Muscle of leg (tissue), 11 donors: Measurements from ENCODE around the gene MBNL3. TPM values are rescaled to one million over a fixed set of nuclear protein-coding genes. Genes with fewer than 3 reads are reported as not detected.
"Not testable (repeated sequence)": the region's sequence is repeated elsewhere in the genome, so short reads cannot be mapped to it uniquely, and the experiment has no call there.

Experiments
- DNase-seq: peaks from one replicate; pipeline ENCODE4 v3.0.0; 2013
- H3K27ac ChIP-seq: one replicate; pipeline ENCODE4 v1.5.1; 2013; ENCODE audit warnings: mild to moderate bottlenecking, low read length, control low read depth
- H3K27me3 ChIP-seq: one replicate; pipeline ENCODE4 v1.6.1; 2013; ENCODE audit warnings: low read length; ENCODE audit not compliant: control insufficient read depth, insufficient read depth
- H3K36me3 ChIP-seq: one replicate; pipeline ENCODE4 v1.6.1; 2013; ENCODE audit warnings: low read length; ENCODE audit not compliant: control insufficient read depth, insufficient read depth
- H3K4me1 ChIP-seq: one replicate; pipeline ENCODE4 v1.6.1; 2013; ENCODE audit warnings: low read length; ENCODE audit not compliant: control insufficient read depth, insufficient read depth
- H3K4me3 ChIP-seq: one replicate; pipeline ENCODE4 v1.5.1; 2013; ENCODE audit warnings: low read length, control low read depth
- H3K9me3 ChIP-seq: replicated peaks from 2 replicates; pipeline ENCODE4 v1.6.1; 2013; ENCODE audit warnings: low read depth, low read length; ENCODE audit not compliant: control insufficient read depth
- WGBS: methylation state at CpG from one replicate; pipeline ENCODE4 v1.1.5; 2013; ENCODE audit warnings: missing lambda C conversion rate; ENCODE audit not compliant: insufficient coverage; 5-methylcytosine and 5-hydroxymethylcytosine counted together
- polyA plus RNA-seq, 8 donors: library from polyadenylated mRNA; unstranded; fragments of 120-200 nt; gene quantifications; one replicate each; pipeline versions ENCODE4 v1.2.1 to v1.2.3, GENCODE V29; 2013; ENCODE audit warnings: inconsistent platforms in 1 of 8, low replicate concordance in 1 of 8; ENCODE audit not compliant: insufficient read length in 8 of 8, insufficient read depth in 1 of 8
- total RNA-seq: library from RNA; stranded (reverse); fragments of 120-200 nt; gene quantifications from one replicate; pipeline ENCODE4 v1.2.4, GENCODE V29; 2013

MBNL3 gene
- total and polyA plus RNA-seq, 9 donors, result 6.8 to 18.4 (median 11.4) TPM

DNA sequence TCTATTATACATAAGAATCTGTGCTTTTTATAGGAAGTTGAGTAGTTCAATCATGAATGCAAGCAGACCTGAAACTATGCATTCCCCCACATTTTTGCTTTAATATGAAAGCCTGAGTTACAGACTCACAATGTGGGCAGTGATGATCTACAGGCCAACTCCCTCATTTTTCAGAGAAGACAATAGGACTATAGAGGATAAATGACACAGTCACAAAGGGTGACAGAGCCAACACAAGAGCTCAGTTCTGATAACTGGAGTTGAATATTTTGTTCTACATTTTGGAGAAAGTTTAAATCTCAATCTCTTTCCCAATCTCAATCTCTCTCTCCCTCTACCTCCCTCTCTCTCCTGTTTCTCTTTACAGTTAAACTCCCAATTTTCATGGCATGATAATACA lies 27.0 kb downstream of the MBNL3 start:
- Histone ChIP-seq H3K4me3 (no peak overlapping the region), H3K4me1 (no peaks in the 10 kb centered on the region), H3K27me3 (peaks cover 2% of the 10 kb centered on the region), H3K9me3 (peaks cover 4% of the 10 kb centered on the region), H3K36me3 (no peaks in the 10 kb centered on the region), H3K27ac (no peak overlapping the region)
- DNase-seq, result no peak

DNA sequence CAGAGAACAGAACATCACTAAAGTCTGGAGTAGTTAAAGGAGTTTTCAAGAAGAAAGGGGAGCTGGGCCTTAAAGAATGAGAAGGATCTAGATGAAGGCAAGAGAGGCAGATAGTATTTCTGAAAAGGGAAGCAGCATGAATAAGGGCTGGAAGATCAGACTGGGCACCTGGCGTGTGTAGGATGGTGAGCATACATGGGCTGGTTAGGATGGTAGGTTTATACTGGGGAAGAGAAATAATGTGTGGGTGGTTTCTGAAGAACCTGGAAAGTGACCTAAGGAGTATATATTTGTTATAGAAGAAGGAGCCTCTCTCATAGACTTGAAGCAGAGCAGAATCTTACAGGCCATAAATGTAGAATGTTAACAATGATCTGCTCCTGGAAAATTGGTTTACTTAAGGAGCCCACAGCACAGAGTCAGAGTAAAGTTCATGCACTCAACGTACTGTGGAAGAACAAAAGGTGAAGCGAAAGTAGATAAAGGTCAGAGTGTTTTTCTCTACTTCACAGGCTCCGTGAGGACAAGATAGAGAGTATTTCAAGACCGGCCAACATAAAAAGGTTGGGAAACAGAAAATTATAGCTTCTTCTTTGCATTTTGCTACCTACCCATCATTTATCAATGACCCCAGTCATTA lies 35.8 kb downstream of the MBNL3 start:
- WGBS, result 82% methylated on average over 3 of the region's 5 CpGs
- no peak overlapping the region for H3K4me3 ChIP-seq

DNA sequence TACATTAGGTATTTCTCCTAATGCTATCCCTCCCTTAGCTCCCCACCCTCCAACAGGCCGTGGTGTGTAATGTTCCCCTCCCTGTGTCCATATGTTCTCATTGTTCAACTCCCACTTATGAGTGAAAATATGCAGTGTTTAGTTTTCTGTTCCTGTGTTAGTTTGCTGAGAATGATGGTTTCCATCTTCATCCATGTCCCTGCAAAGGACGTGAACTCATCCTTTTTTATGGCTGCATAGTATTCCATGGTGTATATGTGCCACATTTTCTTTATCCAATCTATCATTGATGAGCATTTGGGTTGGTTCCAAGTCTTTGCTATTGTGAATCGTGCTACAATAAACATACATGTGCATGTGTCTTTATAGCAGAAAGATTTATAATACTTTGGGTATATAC lies 42.9 kb downstream of the MBNL3 start:
- no CpG with 5 or more reads among the region's 3 CpGs for WGBS
- H3K4me3 ChIP-seq, H3K4me1 ChIP-seq, H3K9me3 ChIP-seq, DNase-seq, H3K27me3 ChIP-seq, H3K36me3 ChIP-seq, H3K27ac ChIP-seq: not testable (repeated sequence)

More for the DNA sequence above, 35.8 kb downstream of the MBNL3 start:
- H3K27me3 ChIP-seq, result peaks cover 4% of the 10 kb centered on the region
- DNase-seq, result no peak
- H3K4me1 ChIP-seq, result no peaks in the 10 kb centered on the region
- H3K27ac ChIP-seq, result no peak overlapping the region
- no peaks in the 10 kb centered on the region for H3K36me3 ChIP-seq
- H3K9me3 ChIP-seq, result peaks cover 2% of the 10 kb centered on the region

DNA sequence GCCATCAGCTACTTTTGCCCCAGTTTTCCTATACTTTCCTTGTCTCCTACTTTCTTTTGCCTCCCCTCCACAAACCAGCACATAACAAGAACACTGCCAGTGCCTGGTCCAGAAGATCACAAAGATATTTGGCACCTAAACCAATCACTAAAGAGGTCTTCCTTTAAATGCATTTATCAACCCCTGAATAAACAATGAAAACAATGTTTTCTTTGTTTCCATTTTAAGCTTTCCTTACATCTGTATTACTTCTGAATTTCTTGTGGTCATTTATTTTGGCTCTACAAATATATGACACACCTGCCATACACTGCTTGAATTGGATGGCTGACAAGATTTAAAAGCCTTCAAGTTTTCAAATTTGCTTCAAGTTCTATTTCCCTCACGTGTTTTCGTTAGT lies 43.9 kb downstream of the MBNL3 start:
- DNase-seq, result no peak

DNA sequence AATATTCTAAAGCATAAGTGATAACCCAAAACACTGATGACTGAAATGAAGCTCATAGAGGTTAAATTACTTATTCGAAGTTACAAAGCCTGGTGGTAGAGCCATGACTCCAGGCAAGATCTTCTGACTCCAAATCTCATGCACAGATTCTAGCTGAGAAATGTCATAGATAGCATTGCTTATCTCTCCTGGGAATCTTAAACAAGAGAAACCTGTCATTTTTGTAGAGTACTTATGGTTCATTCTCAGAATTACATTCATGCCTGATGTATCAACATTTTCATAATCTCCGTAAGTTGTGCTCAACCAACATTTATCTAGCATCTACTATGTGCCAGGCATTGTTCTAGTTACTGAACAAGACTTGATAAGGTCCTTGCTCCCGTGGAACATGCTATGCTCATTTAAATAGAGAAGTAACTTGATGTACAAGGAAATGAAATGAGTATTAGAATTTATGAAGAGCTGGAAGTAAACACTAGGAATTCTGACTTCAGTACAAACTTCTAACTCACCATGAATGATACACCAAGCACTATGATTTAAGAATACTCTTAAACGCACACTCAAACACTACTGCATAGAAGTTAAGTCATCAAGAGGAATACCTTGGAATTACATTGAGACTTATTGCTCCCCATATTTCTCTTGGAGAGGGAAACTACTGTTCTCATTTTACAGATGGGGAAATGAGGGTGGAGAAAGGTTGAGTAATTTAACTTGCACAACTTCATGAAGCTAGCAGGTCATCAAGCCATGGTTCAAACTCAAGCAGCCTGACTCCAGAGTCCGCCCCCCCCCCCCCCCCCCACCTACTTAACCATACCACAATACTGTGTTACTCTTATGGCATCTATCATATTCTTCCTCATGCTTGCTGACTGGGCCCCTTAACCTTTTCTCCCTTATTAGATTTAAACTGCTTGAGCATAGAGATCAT lies 45.4 kb downstream of the MBNL3 start:
- WGBS, result 48% methylated on average over 2 of the region's 5 CpGs
- no peaks in the 10 kb centered on the region for H3K9me3 ChIP-seq
- H3K27ac ChIP-seq, result no peak overlapping the region
- no peaks in the 10 kb centered on the region for H3K36me3 ChIP-seq
- H3K27me3 ChIP-seq, result peaks cover 2% of the 10 kb centered on the region
- no peak for DNase-seq
- H3K4me1 ChIP-seq, result no peaks in the 10 kb centered on the region
- H3K4me3 ChIP-seq, result no peak overlapping the region

More for the DNA sequence above, 43.9 kb downstream of the MBNL3 start:
- H3K36me3 ChIP-seq, result no peaks in the 10 kb centered on the region
- WGBS, result 60% methylated on average over 1 of the region's 2 CpGs
- no peaks in the 10 kb centered on the region for H3K9me3 ChIP-seq
- H3K4me3 ChIP-seq, result no peak overlapping the region
- H3K4me1 ChIP-seq, result no peaks in the 10 kb centered on the region
- H3K27me3 ChIP-seq, result peaks cover 2% of the 10 kb centered on the region
- H3K27ac ChIP-seq, result no peak overlapping the region

DNA sequence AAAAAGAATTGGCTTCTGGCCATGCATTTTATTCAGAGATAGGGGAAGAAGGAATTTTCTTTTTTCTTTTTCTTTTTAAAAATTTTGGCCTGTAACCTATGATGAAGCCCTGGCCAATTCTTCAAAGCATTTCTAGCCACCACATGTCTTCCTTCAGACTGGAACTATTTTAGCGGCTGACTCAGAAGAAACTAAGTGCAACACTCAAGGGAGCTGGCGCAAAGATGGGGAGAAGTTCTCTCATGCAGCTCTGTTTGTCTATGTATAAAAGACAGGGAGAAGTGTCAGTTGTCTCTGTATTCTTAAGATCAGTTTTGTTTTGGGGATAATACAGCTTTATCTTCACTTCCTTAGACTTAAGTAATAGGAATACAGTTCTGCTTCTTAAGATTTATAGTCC lies 46.1 kb downstream of the MBNL3 start:
- DNase-seq, result peak; percentile 29
- no peak overlapping the region for H3K27ac ChIP-seq
- no peaks in the 10 kb centered on the region for H3K36me3 ChIP-seq
- no peaks in the 10 kb centered on the region for H3K4me1 ChIP-seq
- H3K4me3 ChIP-seq, result no peak overlapping the region
- H3K27me3 ChIP-seq, result peaks cover 2% of the 10 kb centered on the region
- no peaks in the 10 kb centered on the region for H3K9me3 ChIP-seq
- no CpG with 5 or more reads among the region's 2 CpGs for WGBS

DNA sequence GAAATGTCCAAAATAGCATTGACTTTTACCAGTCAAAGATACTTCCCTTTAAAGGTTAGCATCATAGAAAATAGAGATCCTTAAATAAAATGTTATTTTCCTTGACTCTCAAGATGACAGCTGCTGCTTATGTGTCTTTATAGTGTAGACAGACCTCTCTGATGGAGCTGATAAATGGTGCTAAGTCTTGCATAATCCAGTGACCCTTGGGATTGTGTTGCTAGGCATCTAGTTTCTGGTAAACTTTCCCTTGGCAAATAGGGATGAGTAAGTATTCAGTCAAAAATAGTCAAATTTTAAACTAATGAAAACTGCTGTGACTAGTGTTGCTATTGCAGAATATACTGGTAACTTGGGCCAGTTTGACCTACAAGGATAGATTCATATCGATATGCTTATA lies 53.6 kb downstream of the MBNL3 start:
- H3K4me3 ChIP-seq, result no peak overlapping the region
- no peak for DNase-seq
- H3K27me3 ChIP-seq, result peaks cover 11% of the 10 kb centered on the region
- H3K36me3 ChIP-seq, result peaks cover 2% of the 10 kb centered on the region
- no peaks in the 10 kb centered on the region for H3K9me3 ChIP-seq
- no peak overlapping the region for H3K27ac ChIP-seq
- H3K4me1 ChIP-seq, result no peaks in the 10 kb centered on the region
- WGBS, result no CpG with 5 or more reads among the region's 1 CpG

DNA sequence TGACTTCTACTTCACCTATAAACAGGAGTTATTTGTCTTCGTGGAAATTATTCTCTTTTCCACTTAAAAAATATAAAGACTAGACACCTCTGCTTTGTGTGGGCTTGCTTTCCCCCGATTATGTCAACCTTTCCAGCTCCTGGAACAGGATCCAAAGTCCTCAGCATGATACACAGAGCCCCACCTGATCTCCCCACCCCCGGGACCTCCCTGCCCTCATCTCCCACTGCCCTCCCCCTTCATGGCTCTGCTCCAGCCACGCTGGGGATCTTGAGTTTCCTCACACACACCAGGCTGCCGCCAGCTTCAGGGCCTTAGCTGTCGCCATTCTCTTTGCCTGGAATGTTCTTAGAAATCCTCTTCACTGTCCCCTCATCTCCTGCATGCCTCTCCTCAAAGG lies 55.3 kb downstream of the MBNL3 start:
- no peak overlapping the region for H3K4me3 ChIP-seq
- no peaks in the 10 kb centered on the region for H3K4me1 ChIP-seq
- no peak overlapping the region for H3K27ac ChIP-seq
- no peak for DNase-seq
- WGBS, result 57% methylated on average over 5 of the region's 6 CpGs
- peaks cover 2% of the 10 kb centered on the region for H3K36me3 ChIP-seq
- H3K27me3 ChIP-seq, result peaks cover 9% of the 10 kb centered on the region
- H3K9me3 ChIP-seq, result no peaks in the 10 kb centered on the region

DNA sequence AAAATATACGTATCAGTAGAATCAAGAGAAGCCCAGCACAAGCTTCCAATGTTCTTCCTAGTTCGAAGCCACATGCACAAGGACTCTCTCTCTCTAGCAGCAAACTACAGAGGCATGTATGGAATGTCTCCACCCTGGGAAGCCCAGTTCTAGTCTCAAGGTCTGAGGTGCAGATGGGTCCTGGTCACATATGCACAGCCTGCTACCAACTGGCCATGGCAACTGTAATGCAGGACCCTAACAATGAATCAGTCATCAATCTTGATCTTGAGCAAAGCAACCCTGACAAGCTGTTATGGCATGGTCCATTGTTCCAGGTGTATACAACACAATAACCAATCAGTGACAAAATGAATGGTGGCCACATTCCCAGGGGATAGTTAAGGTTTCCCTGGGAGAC lies 55.8 kb downstream of the MBNL3 start:
- peaks cover 9% of the 10 kb centered on the region for H3K27me3 ChIP-seq
- peaks cover 2% of the 10 kb centered on the region for H3K36me3 ChIP-seq
- no peak for DNase-seq
- H3K4me3 ChIP-seq, result no peak overlapping the region
- no peaks in the 10 kb centered on the region for H3K9me3 ChIP-seq
- no peaks in the 10 kb centered on the region for H3K4me1 ChIP-seq
- no peak overlapping the region for H3K27ac ChIP-seq
- WGBS, result 80% methylated on average over 1 of the region's 2 CpGs

DNA sequence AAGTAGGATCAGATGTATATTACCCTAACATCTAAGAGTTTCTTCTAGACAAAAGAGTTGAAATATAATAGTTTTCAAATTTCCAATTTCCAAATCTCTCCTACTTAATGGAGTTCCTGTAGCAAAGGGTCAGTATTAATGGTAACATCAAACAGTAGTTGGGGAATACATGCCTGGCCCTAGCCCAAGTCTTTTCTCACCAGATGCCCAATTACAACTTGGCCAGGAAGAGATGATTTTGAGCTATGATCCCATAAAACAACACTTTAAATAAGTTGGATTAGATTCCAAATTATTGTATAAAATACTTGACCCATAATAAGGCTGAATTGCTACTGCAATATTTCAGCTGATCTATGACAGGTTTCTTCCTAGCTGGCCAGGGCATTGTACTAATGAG lies 59.9 kb downstream of the MBNL3 start:
- DNase-seq, result no peak

More for the DNA sequence above, 59.9 kb downstream of the MBNL3 start:
- Histone ChIP-seq H3K9me3 (no peaks in the 10 kb centered on the region), H3K27ac (no peak overlapping the region), H3K36me3 (no peaks in the 10 kb centered on the region), H3K27me3 (peaks cover 7% of the 10 kb centered on the region), H3K4me1 (no peaks in the 10 kb centered on the region), H3K4me3 (no peak overlapping the region)
